Ishikawa (cell line): Measurements from ENCODE around the gene TTC14.

Experiments used
- MAX ChIP-seq: IDR thresholded peaks from 2 replicates; pipeline ENCODE4 v1.6.1; 2012
- NFIC ChIP-seq: IDR thresholded peaks from 2 replicates; pipeline ENCODE4 v1.6.1; 2012
- REST ChIP-seq: IDR thresholded peaks from 2 replicates; pipeline ENCODE4 v1.6.1; 2012; ENCODE audit warnings: low read depth, mild to moderate bottlenecking

- TF ChIP-seq REST (no peak), MAX (no peak), NFIC (no peak)
Observed at GRCh38 chr3:180657094-180657493, 55.1 kb downstream of the TTC14 start.
